Nephron progenitor cell (in vitro differentiated cells): ENCODE results near the gene NAA30.
"Not testable (repeated sequence)": the region's sequence is repeated elsewhere in the genome, so short reads cannot be mapped to it uniquely, and the experiment has no call there.

Experiments
- DNase-seq: peaks from one replicate; pipeline ENCODE4 v3.0.0; 2021
- H3K27ac Mint-ChIP-seq: 2 replicates; pipeline ENCODE4 v1.8.0; 2021; ENCODE audit warnings: mild to moderate bottlenecking, moderate library complexity, mixed read lengths
- H3K27me3 Mint-ChIP-seq: 2 replicates; pipeline ENCODE4 v1.8.0; 2021; ENCODE audit warnings: mild to moderate bottlenecking, low read depth, mixed read lengths; ENCODE audit not compliant: poor library complexity
- H3K36me3 Mint-ChIP-seq: 2 replicates; pipeline ENCODE4 v1.8.0; 2021; ENCODE audit warnings: low read depth, mixed read lengths
- H3K4me1 Mint-ChIP-seq: 2 replicates; pipeline ENCODE4 v1.8.0; 2021; ENCODE audit warnings: mixed read lengths
- H3K4me3 Mint-ChIP-seq: 2 replicates; pipeline ENCODE4 v1.8.0; 2021; ENCODE audit warnings: mild to moderate bottlenecking, moderate library complexity, mixed read lengths
- H3K9me3 Mint-ChIP-seq: 2 replicates; pipeline ENCODE4 v1.8.0; 2021; ENCODE audit warnings: mild to moderate bottlenecking, moderate library complexity, mixed read lengths
- TF ChIP-seq, protein P1 (sequence below): fragments of 200-600 bp; sonication (generic); IDR thresholded peaks from 2 replicates; pipeline ENCODE4 v1.5.0; 2021; ENCODE audit warnings: antibody characterized with exemption

Gene NAA30

DNA sequence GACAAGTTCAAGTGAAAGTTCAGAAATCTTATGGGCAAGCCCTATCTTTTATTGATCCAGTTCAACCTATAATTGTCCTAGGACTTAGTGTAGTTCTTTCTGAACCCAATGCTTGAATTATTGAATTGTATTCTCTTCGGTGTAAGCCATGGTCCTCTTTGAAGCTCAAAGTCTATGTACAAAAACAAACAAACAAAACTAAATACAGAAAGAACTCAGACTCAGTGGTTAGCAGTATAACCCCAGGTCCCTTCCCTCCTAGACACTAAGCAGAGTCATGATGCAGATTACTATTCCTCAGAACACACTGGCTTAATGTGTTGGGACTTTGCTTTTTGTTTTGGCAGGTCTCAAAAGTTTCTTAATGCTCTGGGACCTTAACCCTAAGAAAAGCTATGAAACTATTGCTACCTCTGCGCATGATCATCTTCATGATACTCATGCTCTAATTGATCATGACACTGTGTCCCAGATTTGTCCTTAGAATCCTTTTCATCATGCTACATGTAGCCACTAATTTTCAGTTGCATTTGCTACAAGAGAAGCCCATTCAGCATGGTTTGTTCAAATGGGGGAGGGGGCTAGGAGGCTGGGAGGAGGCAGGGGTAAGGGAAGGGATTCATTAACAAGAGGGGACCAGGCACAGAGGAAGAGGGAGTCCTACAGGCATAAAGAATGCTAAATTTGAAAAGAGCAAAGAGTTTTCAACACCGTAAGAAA is 35.1 kb upstream of the NAA30 start:
- no peaks in the 10 kb centered on the region for H3K36me3 Mint-ChIP-seq
- H3K27ac Mint-ChIP-seq = no peak overlapping the region
- H3K9me3 Mint-ChIP-seq = no peaks in the 10 kb centered on the region
- TF ChIP-seq, protein P1, sequence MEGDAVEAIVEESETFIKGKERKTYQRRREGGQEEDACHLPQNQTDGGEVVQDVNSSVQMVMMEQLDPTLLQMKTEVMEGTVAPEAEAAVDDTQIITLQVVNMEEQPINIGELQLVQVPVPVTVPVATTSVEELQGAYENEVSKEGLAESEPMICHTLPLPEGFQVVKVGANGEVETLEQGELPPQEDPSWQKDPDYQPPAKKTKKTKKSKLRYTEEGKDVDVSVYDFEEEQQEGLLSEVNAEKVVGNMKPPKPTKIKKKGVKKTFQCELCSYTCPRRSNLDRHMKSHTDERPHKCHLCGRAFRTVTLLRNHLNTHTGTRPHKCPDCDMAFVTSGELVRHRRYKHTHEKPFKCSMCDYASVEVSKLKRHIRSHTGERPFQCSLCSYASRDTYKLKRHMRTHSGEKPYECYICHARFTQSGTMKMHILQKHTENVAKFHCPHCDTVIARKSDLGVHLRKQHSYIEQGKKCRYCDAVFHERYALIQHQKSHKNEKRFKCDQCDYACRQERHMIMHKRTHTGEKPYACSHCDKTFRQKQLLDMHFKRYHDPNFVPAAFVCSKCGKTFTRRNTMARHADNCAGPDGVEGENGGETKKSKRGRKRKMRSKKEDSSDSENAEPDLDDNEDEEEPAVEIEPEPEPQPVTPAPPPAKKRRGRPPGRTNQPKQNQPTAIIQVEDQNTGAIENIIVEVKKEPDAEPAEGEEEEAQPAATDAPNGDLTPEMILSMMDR = no peak
- peaks cover 18% of the 10 kb centered on the region for H3K4me1 Mint-ChIP-seq
- DNase-seq = no peak
- no peak overlapping the region for H3K4me3 Mint-ChIP-seq
- no peaks in the 10 kb centered on the region for H3K27me3 Mint-ChIP-seq

DNA sequence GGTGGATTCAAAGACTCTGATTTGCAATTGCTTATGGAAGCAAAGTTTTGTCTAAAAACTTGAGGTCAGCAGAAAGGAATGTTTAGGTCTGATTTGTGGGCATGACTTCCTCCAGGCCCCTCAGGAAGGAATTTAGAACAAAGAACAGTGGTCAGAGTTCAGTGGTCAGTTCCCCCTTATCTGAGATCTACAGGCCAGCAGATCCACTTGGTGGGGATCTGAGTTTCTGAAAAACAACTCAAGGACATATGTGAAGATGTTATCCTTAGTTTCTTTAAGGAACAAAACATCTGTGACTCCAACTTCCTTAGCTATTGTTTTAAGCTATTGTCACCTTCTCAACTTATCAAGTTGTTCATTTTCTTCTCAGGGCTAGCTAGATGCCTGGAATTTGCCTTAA is 28.0 kb upstream of the NAA30 start:
- peaks cover 53% of the 10 kb centered on the region for H3K4me1 Mint-ChIP-seq
- H3K36me3 Mint-ChIP-seq = no peaks in the 10 kb centered on the region
- H3K4me3 Mint-ChIP-seq = no peak overlapping the region
- H3K27me3 Mint-ChIP-seq = peaks cover 12% of the 10 kb centered on the region
- H3K27ac Mint-ChIP-seq = no peak overlapping the region
- H3K9me3 Mint-ChIP-seq = no peaks in the 10 kb centered on the region
- TF ChIP-seq, protein P1 = no peak
- no peak for DNase-seq

DNA sequence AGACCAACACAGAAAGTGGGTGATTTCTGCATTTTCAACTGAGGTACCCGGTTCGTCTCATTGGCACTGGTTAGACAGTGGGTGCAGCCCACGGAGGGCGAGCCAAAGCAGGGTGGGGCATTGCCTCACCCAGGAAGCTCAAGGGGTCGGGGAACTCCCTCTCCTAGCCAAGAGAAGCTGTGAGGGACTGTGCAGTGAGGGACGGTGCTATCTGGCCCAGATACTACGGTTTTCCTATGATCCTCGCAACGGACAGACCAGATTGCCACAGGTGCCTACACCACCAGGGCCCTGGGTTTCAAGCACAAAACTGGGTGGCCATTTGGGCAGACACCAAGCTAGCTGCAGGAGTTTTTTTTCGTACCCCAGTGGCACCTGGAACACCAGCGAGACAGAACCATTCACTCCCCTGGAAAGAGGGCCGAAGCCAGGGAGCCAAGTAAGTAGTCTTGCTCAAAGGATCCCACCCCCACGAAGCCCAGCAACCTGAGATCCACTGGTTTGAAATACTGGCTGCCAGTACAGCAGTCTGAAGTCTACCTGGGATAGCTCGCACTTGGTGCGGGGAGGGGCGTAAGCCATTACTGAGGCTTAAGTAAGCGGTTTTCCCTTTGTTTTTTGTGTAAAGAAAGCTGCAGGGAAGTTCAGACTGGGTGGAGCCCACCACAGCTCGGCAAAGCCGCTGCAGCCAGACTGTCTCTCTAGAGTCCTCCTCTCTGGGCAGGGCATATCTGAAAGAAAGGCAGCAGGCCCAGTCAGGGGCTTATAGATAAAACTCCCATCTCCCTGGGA is 25.5 kb upstream of the NAA30 start:
- TF ChIP-seq, protein P1 = no peak
- no peak for DNase-seq
- Mint-ChIP-seq H3K9me3 (peaks cover 13% of the 10 kb centered on the region), H3K27me3 (peaks cover 15% of the 10 kb centered on the region), H3K27ac (peak overlapping the region; percentile 43), H3K4me3 (no peak overlapping the region), H3K4me1 (peaks cover 44% of the 10 kb centered on the region), H3K36me3 (no peaks in the 10 kb centered on the region)

DNA sequence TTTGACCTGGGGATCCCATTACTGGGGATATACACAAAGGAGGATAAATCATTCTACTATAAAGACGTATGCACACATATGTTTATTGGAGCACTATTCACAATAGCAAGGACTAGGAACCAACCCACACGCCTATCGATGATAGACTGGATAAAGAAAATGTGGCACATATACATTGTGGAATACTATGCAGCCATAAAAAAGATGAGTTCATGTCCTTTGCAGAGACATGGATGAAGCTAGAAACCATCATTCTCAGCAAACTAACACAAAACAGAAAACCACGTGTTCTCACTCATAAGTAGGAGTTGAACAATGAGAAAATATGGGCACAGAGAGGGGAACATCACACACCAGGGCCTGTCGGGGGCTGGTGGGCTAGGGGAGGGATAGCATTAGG is 20.2 kb upstream of the NAA30 start:
- not testable (repeated sequence) for DNase-seq, H3K4me3 Mint-ChIP-seq, H3K36me3 Mint-ChIP-seq, H3K27ac Mint-ChIP-seq
- peaks cover 19% of the 10 kb centered on the region for H3K9me3 Mint-ChIP-seq
- H3K27me3 Mint-ChIP-seq = peaks cover 10% of the 10 kb centered on the region
- H3K4me1 Mint-ChIP-seq = peaks cover 22% of the 10 kb centered on the region

DNA sequence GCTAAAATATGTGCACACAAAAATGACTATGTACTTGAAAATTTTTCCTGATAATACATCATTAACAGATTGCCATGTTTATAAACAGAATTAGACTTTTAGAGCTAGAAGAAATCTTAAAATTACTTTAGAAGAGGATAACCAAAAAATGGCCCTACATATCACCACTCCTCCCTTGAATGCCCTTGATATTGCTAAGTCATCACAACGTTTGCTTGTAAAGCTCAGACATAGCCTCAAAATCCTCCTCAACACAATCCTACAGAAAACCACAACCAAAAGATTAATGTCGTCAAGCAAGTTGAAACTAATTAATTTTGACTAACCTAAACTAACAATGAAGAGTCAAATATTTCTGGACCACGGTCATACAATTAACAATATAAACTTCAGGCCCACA is 19.4 kb upstream of the NAA30 start:
- Mint-ChIP-seq H3K4me3 (no peak overlapping the region), H3K27ac (no peak overlapping the region), H3K4me1 (peaks cover 14% of the 10 kb centered on the region), H3K36me3 (no peaks in the 10 kb centered on the region), H3K27me3 (peaks cover 10% of the 10 kb centered on the region), H3K9me3 (peaks cover 19% of the 10 kb centered on the region)
- TF ChIP-seq, protein P1 = no peak
- no peak for DNase-seq

DNA sequence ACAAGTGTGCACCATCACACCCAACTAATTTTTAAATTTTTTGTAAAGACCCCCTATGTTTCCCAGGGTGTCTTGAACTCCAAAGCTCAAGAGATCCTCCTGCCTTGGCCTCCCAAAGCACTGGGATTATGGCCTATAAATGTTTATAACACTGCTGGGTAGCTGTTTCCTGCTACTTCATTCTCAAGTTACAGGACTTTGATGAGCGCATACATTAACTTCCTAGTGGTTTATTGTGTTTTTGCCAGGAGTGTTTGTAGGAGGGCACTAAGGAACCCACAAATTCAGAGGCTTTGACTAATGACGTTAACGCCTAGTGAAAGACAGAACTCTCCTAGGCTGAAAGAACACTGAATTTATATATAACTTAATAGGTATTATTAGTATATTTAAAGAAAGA is 15.2 kb upstream of the NAA30 start:
- H3K27me3 Mint-ChIP-seq = no peaks in the 10 kb centered on the region
- no peaks in the 10 kb centered on the region for H3K4me1 Mint-ChIP-seq
- peaks cover 3% of the 10 kb centered on the region for H3K9me3 Mint-ChIP-seq
- H3K4me3 Mint-ChIP-seq = no peak overlapping the region
- TF ChIP-seq, protein P1 = no peak
- no peaks in the 10 kb centered on the region for H3K36me3 Mint-ChIP-seq
- no peak for DNase-seq
- no peak overlapping the region for H3K27ac Mint-ChIP-seq
